MCF 10A (cell line): ENCODE data around the gene CDCA3. TPM values are rescaled to one million over a fixed set of nuclear protein-coding genes. Genes with fewer than 3 reads are reported as not detected.

Source experiments
- BruUV-seq: library from RNA; stranded (reverse); fragments of 400-500 nt; replicated peaks from 2 replicates; lab custom pipeline; 2021; lab: Mats Ljungman, UMichigan
- CTCF ChIA-PET: fragments of 300-600 bp; sonication (Branson Sonifier 250); formaldehyde crosslinking; extraction: SDS; loops from one replicate; lab custom pipeline; 2021; ENCODE audit warnings: antibody characterized with exemption, inconsistent platforms; lab: Yijun Ruan, JAX
- POLR2A ChIA-PET: fragments of 300-600, 350-650 bp; sonication (Branson Sonifier 250); formaldehyde crosslinking; extraction: SDS; loops from one replicate; lab custom pipeline; 2020; ENCODE audit warnings: antibody characterized with exemption, inconsistent platforms; lab: Yijun Ruan, JAX
- DNase-seq: peaks from one replicate; pipeline ENCODE4 v3.0.0-alpha.2; 2018; ENCODE audit not compliant: unreplicated experiment
- H3K27ac Mint-ChIP-seq: one replicate; pipeline ENCODE4 v1.8.0; 2022; ENCODE audit warnings: mild to moderate bottlenecking, low read depth, mixed read lengths; ENCODE audit not compliant: unreplicated experiment
- H3K27me3 Mint-ChIP-seq: one replicate; pipeline ENCODE4 v1.8.0; 2022; ENCODE audit warnings: mixed read lengths; ENCODE audit not compliant: insufficient read depth, unreplicated experiment
- H3K36me3 Mint-ChIP-seq: one replicate; pipeline ENCODE4 v1.8.0; 2022; ENCODE audit warnings: mild to moderate bottlenecking, moderate library complexity, mixed read lengths; ENCODE audit not compliant: insufficient read depth, unreplicated experiment
- H3K4me1 Mint-ChIP-seq: one replicate; pipeline ENCODE4 v1.8.0; 2022; ENCODE audit warnings: mixed read lengths; ENCODE audit not compliant: insufficient read depth, unreplicated experiment
- H3K4me3 Mint-ChIP-seq: one replicate; pipeline ENCODE4 v1.8.0; 2022; ENCODE audit warnings: mild to moderate bottlenecking, moderate library complexity, mixed read lengths; ENCODE audit not compliant: unreplicated experiment
- H3K9me3 Mint-ChIP-seq: one replicate; pipeline ENCODE4 v1.8.0; 2022; ENCODE audit warnings: mixed read lengths; ENCODE audit not compliant: unreplicated experiment
- intact Hi-C: fragments of 100-400 bp; cut with micrococcal nuclease; formaldehyde crosslinking; loops from 2 replicates; pipeline ENCODE4 v1.14.1; 2022
- total RNA-seq: library from RNA; stranded (reverse); gene quantifications from 2 replicates; pipeline ENCODE4 v1.2.3, GENCODE V29; 2022
- TF ChIP-seq, protein P1 (sequence below): fragments of 200-600 bp; IDR thresholded peaks from one replicate; pipeline ENCODE4 v1.8.0; 2022; ENCODE audit warnings: antibody characterized with exemption, mild to moderate bottlenecking; ENCODE audit not compliant: unreplicated experiment

Gene CDCA3
- total RNA-seq, 1 experiment from 2014 or later = 25.5 TPM

DNA sequence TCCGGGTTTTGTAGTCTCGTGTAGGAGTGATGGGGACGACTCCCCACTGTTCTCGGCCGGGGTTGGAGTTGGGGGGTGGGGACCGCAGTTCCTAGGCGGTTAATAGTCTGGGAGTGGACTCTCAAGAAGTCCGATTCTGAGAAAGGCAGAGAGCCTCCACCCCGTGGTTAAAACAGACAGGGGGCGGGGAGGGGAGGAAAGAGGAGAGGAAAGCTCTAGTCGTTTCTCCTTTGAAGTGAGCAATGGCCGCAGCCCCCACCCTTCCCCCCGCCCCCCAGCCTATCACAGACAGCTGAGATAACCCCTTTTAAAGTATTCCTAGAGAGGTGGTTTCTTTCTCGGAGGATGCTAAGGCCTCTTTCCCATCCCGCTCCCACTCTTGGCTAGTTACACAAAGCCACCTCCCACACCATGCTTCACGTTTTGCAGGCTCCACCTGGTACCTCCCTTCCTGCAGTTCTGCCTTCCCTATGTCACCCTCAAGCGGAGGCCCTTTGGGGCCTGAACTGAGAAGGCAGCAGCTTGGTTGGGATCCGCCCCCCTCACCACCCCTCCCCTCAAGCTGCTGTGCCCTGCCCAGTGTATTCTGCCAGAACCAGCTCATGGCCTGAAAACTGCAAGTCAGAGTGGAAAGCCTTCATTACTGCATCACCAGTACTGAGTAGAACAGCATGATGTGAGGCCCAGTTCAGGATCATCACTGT, 1.7 kb upstream of the CDCA3 start:
- no peaks in the 10 kb centered on the region for H3K27me3 Mint-ChIP-seq
- DNase-seq = peak; percentile 38

DNA sequence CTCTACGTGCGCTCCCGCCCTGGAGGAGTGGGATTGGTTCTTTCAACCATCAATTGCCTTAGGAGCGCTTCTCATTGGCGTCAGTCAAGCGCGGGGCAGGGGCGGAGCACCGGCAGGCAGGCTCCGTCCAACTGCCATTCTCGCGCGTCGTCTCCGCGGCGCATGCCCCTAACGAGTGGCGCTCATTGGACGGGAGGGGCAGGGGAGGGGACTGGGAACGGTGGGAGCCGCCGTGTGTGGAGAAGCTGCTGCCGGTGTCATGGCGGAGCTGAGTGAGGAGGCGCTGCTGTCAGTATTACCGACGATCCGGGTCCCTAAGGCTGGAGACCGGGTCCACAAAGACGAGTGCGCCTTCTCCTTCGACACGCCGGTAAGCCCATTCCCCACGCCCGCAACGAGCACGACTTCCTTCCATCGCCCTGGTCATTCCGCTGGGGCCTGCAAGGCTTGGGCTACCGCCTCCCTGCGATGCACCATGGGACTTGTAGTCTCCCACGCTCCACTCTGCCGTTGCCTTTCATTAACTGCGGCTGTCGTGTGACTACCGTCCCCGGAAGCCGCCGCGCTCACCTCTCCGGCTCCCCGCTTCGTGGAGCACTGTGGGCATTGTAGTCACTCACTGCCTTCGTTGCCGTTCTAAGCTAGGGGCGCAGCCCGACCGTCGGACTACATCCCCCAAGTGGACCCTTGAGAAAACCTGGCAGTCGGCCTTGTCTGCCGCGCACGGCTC, 1.0 kb upstream of the CDCA3 start, which contains the start of gene USP5:
USP5 (plus strand) TSS at position 230 of the 730 bp plus-strand sequence; CDS start at position 260, 30 bp downstream.
- ChIA-PET CTCF (interaction anchor here (0.6 to 7.3 kb wide), 10 partner anchors 14 to 313 kb away, joined by 3 to 40 read pairs (median 6); partner anchors contain the start of genes MLF2 and SPSB2), POLR2A (interaction anchor here (0.6 to 7.9 kb wide), 37 partner anchors 9 to 653 kb away, joined by 3 to 130 read pairs (median 5); partner anchors contain the start of genes ATN1, C12orf57, COPS7A and GNB3)
- peak; percentile 100 for DNase-seq
- TF ChIP-seq, protein P1, sequence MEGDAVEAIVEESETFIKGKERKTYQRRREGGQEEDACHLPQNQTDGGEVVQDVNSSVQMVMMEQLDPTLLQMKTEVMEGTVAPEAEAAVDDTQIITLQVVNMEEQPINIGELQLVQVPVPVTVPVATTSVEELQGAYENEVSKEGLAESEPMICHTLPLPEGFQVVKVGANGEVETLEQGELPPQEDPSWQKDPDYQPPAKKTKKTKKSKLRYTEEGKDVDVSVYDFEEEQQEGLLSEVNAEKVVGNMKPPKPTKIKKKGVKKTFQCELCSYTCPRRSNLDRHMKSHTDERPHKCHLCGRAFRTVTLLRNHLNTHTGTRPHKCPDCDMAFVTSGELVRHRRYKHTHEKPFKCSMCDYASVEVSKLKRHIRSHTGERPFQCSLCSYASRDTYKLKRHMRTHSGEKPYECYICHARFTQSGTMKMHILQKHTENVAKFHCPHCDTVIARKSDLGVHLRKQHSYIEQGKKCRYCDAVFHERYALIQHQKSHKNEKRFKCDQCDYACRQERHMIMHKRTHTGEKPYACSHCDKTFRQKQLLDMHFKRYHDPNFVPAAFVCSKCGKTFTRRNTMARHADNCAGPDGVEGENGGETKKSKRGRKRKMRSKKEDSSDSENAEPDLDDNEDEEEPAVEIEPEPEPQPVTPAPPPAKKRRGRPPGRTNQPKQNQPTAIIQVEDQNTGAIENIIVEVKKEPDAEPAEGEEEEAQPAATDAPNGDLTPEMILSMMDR = no peak
- peak within 1 kb of the TSS; percentile 90 for H3K27ac Mint-ChIP-seq
- peaks cover 45% of the 10 kb centered on the region for H3K36me3 Mint-ChIP-seq
- BruUV-seq = TSS peak; percentile 64
- H3K27me3 Mint-ChIP-seq = no peaks in the 10 kb centered on the region
- H3K9me3 Mint-ChIP-seq = no peaks in the 10 kb centered on the region
- H3K4me3 Mint-ChIP-seq = peak within 1 kb of the TSS; percentile 88
- intact Hi-C loops = loop anchor here (1.0 kb wide), 1 partner anchor 39 kb away; no protein-coding TSS in a partner anchor
- H3K4me1 Mint-ChIP-seq = peaks cover 31% of the 10 kb centered on the region

More for the DNA sequence above, 1.7 kb upstream of the CDCA3 start:
- no TSS peak for BruUV-seq
- TF ChIP-seq, protein P1 = no peak
- ChIA-PET CTCF (interaction anchor here (0.6 to 7.3 kb wide), 10 partner anchors 13 to 282 kb away, joined by 3 to 40 read pairs (median 4); partner anchors contain the start of gene SPSB2), POLR2A (interaction anchor here (0.6 to 7.9 kb wide), 27 partner anchors 9 to 654 kb away, joined by 3 to 130 read pairs (median 6); partner anchors contain the start of genes C12orf57, COPS7A, GNB3 and MLF2)
- Mint-ChIP-seq H3K9me3 (no peaks in the 10 kb centered on the region), H3K4me3 (peak overlapping the region; percentile 88), H3K27ac (peak overlapping the region; percentile 90), H3K36me3 (peaks cover 52% of the 10 kb centered on the region), H3K4me1 (peaks cover 31% of the 10 kb centered on the region)
- intact Hi-C loops = loop anchor here (1.0 kb wide), 1 partner anchor 38 kb away; no protein-coding TSS in a partner anchor

DNA sequence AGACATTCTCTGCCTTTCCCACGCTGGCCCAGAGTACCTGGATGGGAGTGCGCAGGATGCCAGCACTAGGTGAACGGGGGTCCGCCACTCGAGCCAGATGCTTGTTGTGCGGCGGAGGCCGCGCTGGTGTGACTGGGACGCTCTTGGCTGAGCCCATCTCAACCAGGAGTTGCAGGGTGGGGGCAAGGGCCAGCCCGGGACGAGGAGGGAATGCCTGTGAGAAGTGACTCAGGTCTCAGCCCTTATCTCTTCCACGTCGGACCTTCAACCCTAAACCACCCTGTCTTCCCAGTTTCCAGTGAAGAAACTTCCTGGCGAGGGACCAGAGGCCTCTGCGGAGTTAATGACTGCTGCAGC, 312 bp downstream of the CDCA3 start:
- ChIA-PET CTCF (interaction anchor here (0.6 to 7.3 kb wide), 5 partner anchors 12 to 98 kb away, joined by 3 to 40 read pairs (median 6); partner anchors contain the start of genes MLF2 and SPSB2), POLR2A (interaction anchor here (0.6 to 7.9 kb wide), 22 partner anchors 9 to 245 kb away, joined by 3 to 130 read pairs (median 7); partner anchors contain the start of genes C12orf57, COPS7A, LPCAT3 and MLF2)
- peaks cover 31% of the 10 kb centered on the region for H3K4me1 Mint-ChIP-seq
- H3K27me3 Mint-ChIP-seq = no peaks in the 10 kb centered on the region
- TSS peak; percentile 77 for BruUV-seq
- H3K27ac Mint-ChIP-seq = peak overlapping the region; percentile 90
- intact Hi-C loops = no loop called here
- H3K4me3 Mint-ChIP-seq = peak overlapping the region; percentile 88
- peaks cover 33% of the 10 kb centered on the region for H3K36me3 Mint-ChIP-seq
- DNase-seq = no peak
- TF ChIP-seq, protein P1 = no peak
- H3K9me3 Mint-ChIP-seq = no peaks in the 10 kb centered on the region
